Duodenal mucosa (tissue), 2 donors: ENCODE measurements around the gene RAB37.

Experiments
- H3K27ac ChIP-seq: one replicate; pipeline ENCODE4 v1.7.0; 2013; ENCODE audit warnings: low read depth, low read length
- H3K27me3 ChIP-seq, 2 donors: one replicate each; pipeline ENCODE4 v1.7.0; 2013; ENCODE audit warnings: low read length in 2 of 2, control low read depth in 1 of 2; ENCODE audit not compliant: insufficient read depth in 2 of 2, control insufficient read depth in 1 of 2
- H3K36me3 ChIP-seq, 2 donors: one replicate each; pipeline ENCODE4 v1.7.0; 2013; ENCODE audit warnings: low read length in 2 of 2, control low read depth in 1 of 2; ENCODE audit not compliant: insufficient read depth in 2 of 2, control insufficient read depth in 1 of 2
- H3K4me1 ChIP-seq, 2 donors: one replicate each; pipeline ENCODE4 v1.7.0; 2013; ENCODE audit warnings: low read length in 2 of 2, control low read depth in 1 of 2; ENCODE audit not compliant: insufficient read depth in 2 of 2, control insufficient read depth in 1 of 2
- H3K4me3 ChIP-seq, 2 donors: one replicate each; pipeline ENCODE4 v1.7.0; 2013; ENCODE audit warnings: low read length in 2 of 2, low read depth in 1 of 2
- H3K9ac ChIP-seq, 2 donors: one replicate each; pipeline ENCODE4 v1.7.0; 2013; ENCODE audit warnings: low read length in 2 of 2, low read depth in 1 of 2
- H3K9me3 ChIP-seq, 2 donors: one replicate each; pipeline ENCODE4 v1.7.0; 2013; ENCODE audit warnings: low read length in 2 of 2, control low read depth in 1 of 2; ENCODE audit not compliant: control insufficient read depth in 1 of 2

Gene RAB37

DNA sequence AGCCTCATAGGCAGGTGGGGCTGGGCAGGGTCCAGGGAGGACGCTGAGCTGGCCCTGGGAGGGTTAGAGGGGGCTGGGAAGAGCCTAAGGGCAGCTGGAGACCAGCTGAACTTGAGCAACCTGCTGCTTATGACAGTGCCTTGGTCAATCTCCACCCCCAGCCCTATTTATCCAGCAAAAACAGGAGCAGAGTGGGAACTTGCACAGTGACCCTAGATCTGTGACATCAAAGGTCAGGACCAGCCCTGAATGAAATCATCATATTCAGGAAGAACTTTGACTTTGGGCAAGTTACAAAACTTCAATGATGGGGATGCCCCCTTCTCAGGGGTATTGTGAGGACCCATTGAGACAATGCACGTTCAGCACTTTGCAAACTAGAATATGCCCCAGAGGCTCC lies 33.7 kb upstream of the RAB37 start:
- H3K36me3 ChIP-seq = no peaks in the 10 kb centered on the region
- no peak overlapping the region for H3K9ac ChIP-seq
- no peak overlapping the region for H3K4me3 ChIP-seq

GRCh38 chr17:74704544-74704943 lies 32.5 kb upstream of the RAB37 start:
- Histone ChIP-seq H3K4me1 (no peaks in the 10 kb centered on the region), H3K27me3 (no peaks in the 10 kb centered on the region), H3K9me3 (no peaks in the 10 kb centered on the region), H3K36me3 (no peaks in the 10 kb centered on the region), H3K27ac (no peak overlapping the region), H3K4me3 (no peak overlapping the region), H3K9ac (no peak overlapping the region)

More for the DNA sequence above, 33.7 kb upstream of the RAB37 start:
- Histone ChIP-seq H3K27me3 (peaks cover 0 to 3% of the 10 kb centered on the region in 2 donors), H3K9me3 (no peaks in the 10 kb centered on the region), H3K27ac (no peak overlapping the region), H3K4me1 (no peaks in the 10 kb centered on the region)

GRCh38 chr17:74711058-74711824 lies 25.8 kb upstream of the RAB37 start:
- Histone ChIP-seq H3K27me3 (peaks cover 0 to 10% of the 10 kb centered on the region in 2 donors), H3K4me3 (no peak overlapping the region), H3K4me1 (no peaks in the 10 kb centered on the region), H3K27ac (no peak overlapping the region), H3K9ac (no peak overlapping the region), H3K9me3 (no peaks in the 10 kb centered on the region), H3K36me3 (no peaks in the 10 kb centered on the region)

DNA sequence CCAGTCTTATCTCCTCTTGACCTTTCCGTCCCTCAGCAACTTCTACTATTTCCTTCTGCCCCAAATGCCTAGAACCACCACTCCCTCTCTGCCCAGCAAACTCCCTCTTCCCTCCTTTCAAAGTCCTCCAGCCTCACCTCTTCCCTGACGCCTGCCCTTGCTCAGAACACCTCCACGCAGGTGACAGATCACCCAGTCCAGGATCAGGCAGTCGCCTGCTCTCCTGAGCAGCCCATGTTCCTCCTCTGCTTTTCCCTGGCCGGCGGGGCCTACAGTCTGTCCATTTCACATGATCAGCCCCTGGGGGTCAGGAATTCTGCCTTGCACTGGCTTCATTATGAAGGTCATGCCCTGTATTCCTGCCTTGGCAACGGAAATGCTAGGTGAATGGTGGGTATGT lies 24.8 kb upstream of the RAB37 start:
- H3K4me3 ChIP-seq = peak overlapping the region; percentile 5 to 32
- H3K27ac ChIP-seq = no peak overlapping the region
- no peaks in the 10 kb centered on the region for H3K9me3 ChIP-seq
- no peak overlapping the region for H3K9ac ChIP-seq
- peaks cover 0 to 10% of the 10 kb centered on the region in 2 donors for H3K27me3 ChIP-seq
- no peaks in the 10 kb centered on the region for H3K36me3 ChIP-seq
- no peaks in the 10 kb centered on the region for H3K4me1 ChIP-seq

DNA sequence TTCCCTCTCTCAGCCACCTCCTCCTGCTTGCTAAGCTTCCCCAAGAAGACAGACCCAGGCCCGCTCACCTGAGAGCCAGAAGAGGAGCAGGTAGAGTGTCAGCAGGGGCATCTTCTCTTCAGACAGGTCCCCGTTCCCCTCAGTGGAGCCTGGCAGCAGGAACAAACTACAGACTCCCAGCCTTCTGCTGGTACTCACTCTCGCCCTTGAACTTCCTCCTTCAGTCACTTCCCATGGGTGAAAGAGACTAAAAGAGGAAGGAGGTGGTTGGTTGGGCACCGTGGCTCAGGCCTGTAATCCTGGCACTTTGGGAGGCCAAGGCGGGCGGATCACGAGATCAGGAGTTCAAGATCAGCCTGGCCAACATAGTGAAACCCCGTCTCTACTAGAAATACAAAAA lies 24.3 kb upstream of the RAB37 start, which contains the start of gene CD300LF:
Gene CD300LF, minus strand, starts transcription at position 168 of the 400 bp plus-strand sequence. Its CDS starts 57 bp downstream, at position 111.
- Histone ChIP-seq H3K4me3 (peak within 1 kb of the TSS; percentile 5 to 32), H3K36me3 (no peaks in the 10 kb centered on the region), H3K9ac (no peak within 1 kb of the TSS), H3K9me3 (no peaks in the 10 kb centered on the region), H3K27ac (no peak within 1 kb of the TSS), H3K4me1 (no peaks in the 10 kb centered on the region), H3K27me3 (peaks cover 0 to 10% of the 10 kb centered on the region in 2 donors)

GRCh38 chr17:74713171-74713755 lies 23.8 kb upstream of the RAB37 start:
- Histone ChIP-seq H3K4me3 (no peak overlapping the region), H3K4me1 (no peaks in the 10 kb centered on the region), H3K36me3 (no peaks in the 10 kb centered on the region), H3K27me3 (peaks cover 0 to 10% of the 10 kb centered on the region in 2 donors), H3K9ac (no peak overlapping the region), H3K27ac (no peak overlapping the region), H3K9me3 (no peaks in the 10 kb centered on the region)

DNA sequence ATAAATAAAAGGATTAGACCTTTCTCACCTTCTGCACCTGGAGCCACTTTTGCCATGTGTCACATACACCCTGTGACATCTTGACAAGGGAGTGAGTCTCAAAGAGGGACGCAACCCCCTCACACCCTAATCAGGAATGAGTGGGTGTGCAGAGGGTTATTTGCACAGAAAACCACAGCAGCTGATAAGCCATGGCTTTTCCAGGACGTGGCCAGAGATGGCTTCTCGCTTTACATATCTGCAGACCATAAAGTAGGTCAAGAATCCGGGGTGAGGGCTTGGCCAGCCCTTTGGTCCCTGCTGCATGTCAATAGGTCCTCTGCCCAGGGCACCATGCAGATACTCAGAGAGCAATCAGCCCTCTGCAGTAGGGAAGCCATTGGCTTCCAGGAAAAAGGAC lies 21.9 kb upstream of the RAB37 start:
- no peak overlapping the region for H3K27ac ChIP-seq
- H3K4me1 ChIP-seq = no peaks in the 10 kb centered on the region
- no peak overlapping the region for H3K4me3 ChIP-seq
- H3K9me3 ChIP-seq = no peaks in the 10 kb centered on the region
- peaks cover 0 to 10% of the 10 kb centered on the region in 2 donors for H3K27me3 ChIP-seq
- H3K9ac ChIP-seq = no peak overlapping the region
- no peaks in the 10 kb centered on the region for H3K36me3 ChIP-seq

- H3K4me1 ChIP-seq = no peaks in the 10 kb centered on the region
- H3K9ac ChIP-seq = no peak overlapping the region
- no peaks in the 10 kb centered on the region for H3K27me3 ChIP-seq
- H3K36me3 ChIP-seq = no peaks in the 10 kb centered on the region
- H3K4me3 ChIP-seq = no peak overlapping the region
- no peak overlapping the region for H3K27ac ChIP-seq
- H3K9me3 ChIP-seq = no peaks in the 10 kb centered on the region
Observed at GRCh38 chr17:74720506-74720905, 16.6 kb upstream of the RAB37 start.

DNA sequence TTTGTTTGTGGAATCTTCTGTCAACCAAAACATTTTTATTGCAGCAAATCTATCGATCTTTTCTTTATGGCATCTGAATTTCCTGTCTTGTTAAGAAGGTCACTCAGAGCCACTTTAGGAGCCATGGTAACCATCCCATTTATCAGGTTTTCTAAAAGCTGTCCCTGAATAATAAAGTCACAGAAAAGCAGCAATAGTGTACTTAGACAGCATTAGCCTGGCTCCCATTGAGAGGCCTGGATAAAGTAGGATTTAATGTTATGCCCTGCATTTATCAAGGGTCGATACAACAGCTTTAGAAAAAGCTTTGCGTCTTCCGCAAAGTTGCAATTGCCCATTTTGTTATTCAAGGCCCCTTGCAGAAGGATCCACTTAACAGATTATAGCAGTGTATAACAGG lies 14.3 kb upstream of the RAB37 start:
- H3K9ac ChIP-seq = no peak overlapping the region
- H3K27me3 ChIP-seq = no peaks in the 10 kb centered on the region
- no peaks in the 10 kb centered on the region for H3K4me1 ChIP-seq
- H3K4me3 ChIP-seq = no peak overlapping the region
- no peaks in the 10 kb centered on the region for H3K36me3 ChIP-seq
- no peak overlapping the region for H3K27ac ChIP-seq
- no peaks in the 10 kb centered on the region for H3K9me3 ChIP-seq

DNA sequence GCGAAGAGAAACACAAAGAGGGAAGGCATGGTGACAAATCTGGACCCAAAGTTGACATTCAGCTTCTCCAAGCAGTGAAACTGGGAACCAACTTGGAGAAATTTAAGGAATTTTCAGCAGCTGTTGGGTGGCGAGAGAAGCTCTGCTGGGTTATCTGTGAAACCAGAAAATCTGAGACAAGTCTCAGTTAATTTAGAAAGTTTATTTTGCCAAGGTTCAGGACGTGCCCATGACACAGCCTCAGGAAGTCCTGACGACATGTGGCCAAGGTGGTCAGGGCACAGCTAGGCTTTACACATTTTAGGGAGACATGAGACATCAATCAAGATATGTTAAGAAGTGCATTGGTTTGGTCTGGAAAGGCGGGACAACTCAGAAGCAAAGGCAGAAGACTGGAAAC lies 13.2 kb upstream of the RAB37 start:
- no peak overlapping the region for H3K9ac ChIP-seq
- H3K4me1 ChIP-seq = no peaks in the 10 kb centered on the region
- no peak overlapping the region for H3K27ac ChIP-seq
- no peaks in the 10 kb centered on the region for H3K9me3 ChIP-seq
- H3K27me3 ChIP-seq = no peaks in the 10 kb centered on the region
- no peak overlapping the region for H3K4me3 ChIP-seq
- H3K36me3 ChIP-seq = no peaks in the 10 kb centered on the region
